Upper lobe of left lung (tissue), 4 donors: ENCODE measurements around the gene LARGE1.

Experiments
- EP300 ChIP-seq, 4 donors: sonication (generic); formaldehyde crosslinking; IDR thresholded peaks; one replicate each; pipeline ENCODE4 v1.5.1; 2017; ENCODE audit warnings: antibody characterized with exemption in 4 of 4, control low read depth in 2 of 4
- POLR2A ChIP-seq, 4 donors: fragments of 450-650 bp; IDR thresholded peaks; one replicate each; pipeline ENCODE4 v1.5.1; 2016 to 2017; ENCODE audit warnings: antibody characterized with exemption in 4 of 4, mild to moderate bottlenecking in 2 of 4
- POLR2AphosphoS5 ChIP-seq, 2 donors: sonication (generic); formaldehyde crosslinking; IDR thresholded peaks; one replicate each; pipeline ENCODE4 v1.5.1; 2017; ENCODE audit warnings: antibody characterized with exemption in 2 of 2
- TF ChIP-seq, protein P1 (sequence below), 6 experiments: fragments of 450-650 bp in 4 of 6; fragments of 200-600 bp in 2 of 6; sonication (generic) in 2 of 6; IDR thresholded peaks; one replicate each; pipeline ENCODE4 v1.5.1; 2016 to 2019; ENCODE audit warnings: antibody characterized with exemption in 6 of 6

DNA sequence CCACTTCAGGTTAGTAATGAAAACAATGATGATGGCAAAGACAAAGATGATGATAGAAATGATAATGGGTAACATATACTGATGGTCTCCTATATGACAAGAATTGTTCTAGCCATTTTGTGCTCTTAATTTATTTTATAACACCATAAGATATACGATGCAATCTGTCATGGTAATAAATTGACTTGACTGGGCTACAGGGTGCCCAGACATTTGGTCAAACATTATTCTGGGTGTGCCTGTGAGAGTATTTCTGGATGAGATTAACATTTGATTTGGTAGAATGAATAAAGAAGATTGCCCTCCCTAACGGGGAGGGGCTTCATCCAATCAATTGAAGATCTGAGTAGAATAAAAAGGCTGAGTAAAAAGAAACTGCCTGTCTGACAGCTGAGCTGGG, 237.3 kb downstream of the LARGE1 start:
- TF ChIP-seq, protein P1, sequence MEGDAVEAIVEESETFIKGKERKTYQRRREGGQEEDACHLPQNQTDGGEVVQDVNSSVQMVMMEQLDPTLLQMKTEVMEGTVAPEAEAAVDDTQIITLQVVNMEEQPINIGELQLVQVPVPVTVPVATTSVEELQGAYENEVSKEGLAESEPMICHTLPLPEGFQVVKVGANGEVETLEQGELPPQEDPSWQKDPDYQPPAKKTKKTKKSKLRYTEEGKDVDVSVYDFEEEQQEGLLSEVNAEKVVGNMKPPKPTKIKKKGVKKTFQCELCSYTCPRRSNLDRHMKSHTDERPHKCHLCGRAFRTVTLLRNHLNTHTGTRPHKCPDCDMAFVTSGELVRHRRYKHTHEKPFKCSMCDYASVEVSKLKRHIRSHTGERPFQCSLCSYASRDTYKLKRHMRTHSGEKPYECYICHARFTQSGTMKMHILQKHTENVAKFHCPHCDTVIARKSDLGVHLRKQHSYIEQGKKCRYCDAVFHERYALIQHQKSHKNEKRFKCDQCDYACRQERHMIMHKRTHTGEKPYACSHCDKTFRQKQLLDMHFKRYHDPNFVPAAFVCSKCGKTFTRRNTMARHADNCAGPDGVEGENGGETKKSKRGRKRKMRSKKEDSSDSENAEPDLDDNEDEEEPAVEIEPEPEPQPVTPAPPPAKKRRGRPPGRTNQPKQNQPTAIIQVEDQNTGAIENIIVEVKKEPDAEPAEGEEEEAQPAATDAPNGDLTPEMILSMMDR (IDR thresholded peaks at IDR 0.05), result no peak
- TF ChIP-seq POLR2AphosphoS5 (IDR thresholded peaks at IDR 0.05) (no peak), POLR2A (IDR thresholded peaks at IDR 0.05) (no peak), EP300 (IDR thresholded peaks at IDR 0.05) (no peak)
